Adrenal gland (tissue), 12 donors: ENCODE data around the gene CROT. TPM values are rescaled to one million over a fixed set of nuclear protein-coding genes. Genes with fewer than 3 reads are reported as not detected.

Source experiments
- DNase-seq, 7 donors: peaks; one replicate each; pipeline ENCODE4 v3.0.0-alpha.2; 2019 to 2020
- H3K27ac ChIP-seq, 5 donors: fragments of 200-600 bp; sonication (generic) in 4 of 5; 1 replicate in 3 of 5; 2 replicates in 2 of 5; pipeline versions ENCODE4 v1.5.1 to v1.8.0; 2016 to 2020; ENCODE audit warnings: mild to moderate bottlenecking in 1 of 5
- H3K27me3 ChIP-seq: fragments of 200-600 bp; 2 replicates; pipeline ENCODE4 v1.8.0; 2021
- H3K36me3 ChIP-seq, 2 donors: fragments of 200-600 bp; replicated peaks in 1 of 2; 1 replicate in 1 of 2; 2 replicates in 1 of 2; pipeline versions ENCODE4 v1.5.1 to v1.8.0; 2018 to 2022
- H3K4me1 ChIP-seq, 2 donors: fragments of 200-600 bp; replicated peaks in 1 of 2; 1 replicate in 1 of 2; 2 replicates in 1 of 2; pipeline versions ENCODE4 v1.5.1 to v1.8.0; 2018 to 2021
- H3K4me3 ChIP-seq, 4 donors: fragments of 200-600 bp; sonication (generic) in 3 of 4; one replicate each; pipeline ENCODE4 v1.5.1; 2016 to 2018
- H3K9me3 ChIP-seq, 3 donors: fragments of 200-600 bp; sonication (generic) in 1 of 3; replicated peaks in 1 of 3; 1 replicate in 2 of 3; 2 replicates in 1 of 3; pipeline versions ENCODE4 v1.5.1 to v1.8.0; 2016 to 2021
- POLR2A ChIP-seq, 2 donors: fragments of 450-650 bp; IDR thresholded peaks; one replicate each; pipeline ENCODE4 v1.6.1; 2017; ENCODE audit warnings: antibody characterized with exemption in 2 of 2, mild to moderate bottlenecking in 2 of 2, moderate library complexity in 1 of 2
- WGBS, 4 donors: extraction: QIAGEN DNeasy Blood & Tissue Kit in 2 of 4; methylation state at CpG; one replicate each; pipeline versions ENCODE4 v1.1.5 to v1.1.7; 2013 to 2017; 5-methylcytosine and 5-hydroxymethylcytosine counted together
- intact Hi-C, 2 donors: fragments of 100-400 bp; cut with DNase I; formaldehyde crosslinking; loops; one replicate each; pipeline versions ENCODE4 v1.14.1 to v1.15.0; 2022 to 2023
- polyA plus RNA-seq, 3 donors: library from polyadenylated mRNA; stranded (reverse); fragments of 200-250 nt in 2 of 3; fragments of 350-450 nt in 1 of 3; fragmentation: Illumina TruSeq in 1 of 3; extraction: RNeasy Lipid Tissue Mini Kit (QIAGEN cat#74804) in 1 of 3; gene quantifications; one replicate each; pipeline ENCODE4 v1.2.3, GENCODE V29; 2013 to 2014
- total RNA-seq, 9 donors: library from RNA; depleted of rRNA in 4 of 9; stranded (reverse); fragments of >200 nt in 4 of 9; fragments of 120-200 nt in 1 of 9; fragmentation: NEBNext Ultra II Directional in 1 of 9; extraction: Animal tissue kit (Norgen Biotek cat#: 25700) in 1 of 9; gene quantifications; one replicate each; pipeline versions ENCODE4 v1.1.0 to v1.2.4, GENCODE V29; 2013 to 2023
- TF ChIP-seq, protein P1 (sequence below), 6 experiments: fragments of 450-650 bp in 4 of 6; fragments of 200-600 bp in 2 of 6; sonication (generic) in 1 of 6; IDR thresholded peaks; 1 replicate in 5 of 6; 2 replicates in 1 of 6; pipeline versions ENCODE4 v1.5.1 to v1.8.0; 2016 to 2021; ENCODE audit warnings: antibody characterized with exemption in 6 of 6, mild to moderate bottlenecking in 2 of 6, moderate library complexity in 1 of 6
- donor health status: healthy with polysubstance abuse.
- donor health status: Bipolar disorder and iron deficiency.
- donor health status: DM: yes; HTN: yes; CAD: no.
- donor health status: DM: no; HTN: no; CAD: no.
- donor health status: DM: no; HTN: no; CAD: no.
- donor health status: DM: yes; HTN: yes; CAD: no.

Gene CROT
- total and polyA plus RNA-seq, 12 donors = 7.7 to 24.1 (median 15.0) TPM

DNA sequence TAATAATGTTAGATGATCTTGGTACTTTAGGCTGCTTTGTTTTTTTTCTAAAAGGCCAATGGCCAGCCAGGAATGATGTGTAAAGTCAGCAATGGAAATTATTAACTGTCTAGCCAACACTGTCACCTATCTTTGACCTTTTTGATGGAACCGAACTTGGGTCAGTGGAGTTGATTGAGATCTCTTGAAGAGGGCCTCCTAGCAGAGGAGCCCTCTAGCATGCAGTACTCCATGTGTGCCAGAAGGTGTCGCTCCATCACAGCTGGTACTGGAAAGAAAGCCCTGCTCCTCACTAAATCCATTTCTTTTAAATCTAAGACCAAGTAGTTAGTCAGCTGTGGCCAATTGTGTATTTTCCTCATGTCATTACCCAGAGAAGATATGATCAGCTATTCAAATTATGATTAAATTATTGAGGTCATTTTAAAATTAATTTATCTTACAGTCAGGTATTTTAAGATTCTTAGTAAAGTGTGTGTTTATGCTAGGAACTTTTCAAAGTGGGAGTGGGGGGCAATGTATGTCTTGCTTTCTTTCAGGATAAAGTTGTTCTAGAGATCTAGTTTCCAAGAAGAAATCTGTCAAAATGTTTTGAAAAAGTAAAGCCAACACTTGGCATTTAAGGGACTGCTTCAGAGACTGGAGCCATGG lies 33.1 kb upstream of the CROT start:
- intact Hi-C loops = loop anchor here in 1 of 2 donors (5.0 kb wide), 1 partner anchor 105 kb away; no protein-coding TSS in a partner anchor
- H3K36me3 ChIP-seq = no peaks in the 10 kb centered on the region
- H3K9me3 ChIP-seq = no peaks in the 10 kb centered on the region
- 10 to 23% (median 19%) methylated on average over 2 of the region's 2 CpGs for whole genome bisulfite sequencing, 4 donors
- H3K4me3 ChIP-seq = no peak overlapping the region
- H3K4me1 ChIP-seq = peaks cover 7 to 13% of the 10 kb centered on the region in 2 donors
- H3K27ac ChIP-seq = no peak overlapping the region
- TF ChIP-seq, protein P1, sequence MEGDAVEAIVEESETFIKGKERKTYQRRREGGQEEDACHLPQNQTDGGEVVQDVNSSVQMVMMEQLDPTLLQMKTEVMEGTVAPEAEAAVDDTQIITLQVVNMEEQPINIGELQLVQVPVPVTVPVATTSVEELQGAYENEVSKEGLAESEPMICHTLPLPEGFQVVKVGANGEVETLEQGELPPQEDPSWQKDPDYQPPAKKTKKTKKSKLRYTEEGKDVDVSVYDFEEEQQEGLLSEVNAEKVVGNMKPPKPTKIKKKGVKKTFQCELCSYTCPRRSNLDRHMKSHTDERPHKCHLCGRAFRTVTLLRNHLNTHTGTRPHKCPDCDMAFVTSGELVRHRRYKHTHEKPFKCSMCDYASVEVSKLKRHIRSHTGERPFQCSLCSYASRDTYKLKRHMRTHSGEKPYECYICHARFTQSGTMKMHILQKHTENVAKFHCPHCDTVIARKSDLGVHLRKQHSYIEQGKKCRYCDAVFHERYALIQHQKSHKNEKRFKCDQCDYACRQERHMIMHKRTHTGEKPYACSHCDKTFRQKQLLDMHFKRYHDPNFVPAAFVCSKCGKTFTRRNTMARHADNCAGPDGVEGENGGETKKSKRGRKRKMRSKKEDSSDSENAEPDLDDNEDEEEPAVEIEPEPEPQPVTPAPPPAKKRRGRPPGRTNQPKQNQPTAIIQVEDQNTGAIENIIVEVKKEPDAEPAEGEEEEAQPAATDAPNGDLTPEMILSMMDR (IDR thresholded peaks at IDR 0.05) = peak; percentile 96 to 99 (median 97)
- no peak for TF ChIP-seq POLR2A (IDR thresholded peaks at IDR 0.05)
- DNase-seq = peak; percentile 56 to 85 (median 68)
- no peaks in the 10 kb centered on the region for H3K27me3 ChIP-seq

DNA sequence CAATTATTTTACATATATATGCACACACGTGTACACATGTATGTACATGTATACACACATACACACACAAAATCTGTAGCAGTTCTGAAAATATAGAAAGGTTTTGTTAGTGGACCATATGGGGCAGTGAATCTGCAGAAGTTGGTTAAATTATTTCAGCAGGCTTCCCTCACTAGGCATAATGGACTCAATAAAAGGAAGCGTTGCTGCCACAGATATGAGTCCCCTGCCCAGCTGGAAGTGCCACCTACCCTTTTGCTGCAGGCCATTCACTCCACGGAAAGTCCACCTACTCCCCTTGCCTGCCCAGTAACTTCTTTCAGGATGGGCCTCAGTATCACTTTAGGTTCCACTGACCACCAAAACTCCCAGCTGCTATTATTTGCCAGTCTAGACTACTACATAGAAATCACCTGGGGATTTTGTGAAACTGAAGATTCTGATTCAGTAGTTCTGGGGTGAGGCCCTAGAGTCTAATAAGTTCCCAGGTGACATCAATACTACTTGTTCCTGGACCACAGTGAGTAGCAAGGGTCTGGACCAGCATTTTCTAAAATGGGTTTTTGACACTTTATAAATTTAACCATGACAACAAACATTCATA lies 29.3 kb upstream of the CROT start:
- intact Hi-C loops = no loop called here

GRCh38 chr7:87316846-87317552 lies 28.5 kb upstream of the CROT start:
- Histone ChIP-seq H3K27ac (peak overlapping the region in 4 of 5 donors; percentile 24 to 72 (median 66)), H3K4me3 (no peak overlapping the region), H3K4me1 (peaks cover 8 to 14% of the 10 kb centered on the region in 2 donors), H3K27me3 (no peaks in the 10 kb centered on the region), H3K9me3 (no peaks in the 10 kb centered on the region), H3K36me3 (no peaks in the 10 kb centered on the region)
- 0 to 17% (median 1%) methylated on average over 1 of the region's 1 CpG for WGBS, 4 donors
- intact Hi-C loops = no loop called here
- DNase-seq = peak in 5 of 7 donors; percentile 27 to 57 (median 35)
- TF ChIP-seq POLR2A (IDR thresholded peaks at IDR 0.05) = no peak
- TF ChIP-seq, protein P1 (IDR thresholded peaks at IDR 0.05) = no peak

More for the DNA sequence above, 29.3 kb upstream of the CROT start:
- 80 to 86% (median 81%) methylated on average over 3 of the region's 3 CpGs for WGBS, 4 donors
- Histone ChIP-seq H3K27me3 (no peaks in the 10 kb centered on the region), H3K4me1 (peaks cover 8 to 14% of the 10 kb centered on the region in 2 donors), H3K4me3 (no peak overlapping the region), H3K9me3 (no peaks in the 10 kb centered on the region), H3K27ac (peak overlapping the region in 4 of 5 donors; percentile 24 to 72 (median 64)), H3K36me3 (no peaks in the 10 kb centered on the region)
- TF ChIP-seq, protein P1 (IDR thresholded peaks at IDR 0.05) = no peak
- no peak for TF ChIP-seq POLR2A (IDR thresholded peaks at IDR 0.05)
- no peak for DNase-seq

DNA sequence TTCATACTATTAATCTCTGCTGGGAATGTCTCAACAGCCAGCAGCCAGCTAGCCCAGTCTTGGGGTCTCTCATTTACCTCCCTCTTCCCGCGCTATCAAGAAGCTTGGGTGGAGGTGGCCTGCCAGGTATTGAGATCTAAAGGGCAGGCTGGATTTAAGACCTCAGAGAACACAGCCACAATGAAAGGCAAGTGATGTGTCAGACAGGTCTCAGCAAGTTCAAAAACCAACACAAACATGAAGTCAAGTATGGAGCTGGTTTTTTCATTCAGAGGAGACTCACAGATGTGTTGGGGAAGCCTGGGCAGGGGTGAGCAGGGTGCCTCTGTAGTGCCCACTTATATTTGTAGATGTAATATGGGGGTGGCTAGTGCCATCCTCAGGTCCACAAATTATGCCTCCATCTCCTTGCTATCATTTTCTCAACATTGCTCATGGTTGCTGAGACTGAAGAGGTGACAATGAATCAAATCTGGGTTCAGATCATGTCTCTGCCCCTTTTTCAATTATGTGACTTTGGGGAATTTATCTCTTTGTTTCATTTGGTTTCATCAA lies 27.7 kb upstream of the CROT start:
- Histone ChIP-seq H3K9me3 (peaks cover 0 to 4% (median 0%) of the 10 kb centered on the region in 3 donors), H3K4me3 (no peak overlapping the region), H3K27ac (peak overlapping the region in 2 of 5 donors; percentile 72), H3K4me1 (peaks cover 8 to 14% of the 10 kb centered on the region in 2 donors), H3K36me3 (no peaks in the 10 kb centered on the region), H3K27me3 (no peaks in the 10 kb centered on the region)
- TF ChIP-seq, protein P1 (IDR thresholded peaks at IDR 0.05) = no peak
- no peak for TF ChIP-seq POLR2A (IDR thresholded peaks at IDR 0.05)
- WGBS, 4 donors = 96 to 100% (median 98%) methylated on average over 2 of the region's 2 CpGs
- no peak for DNase-seq
- intact Hi-C loops = no loop called here
